K562 treated with DMSO at 1 percent for 4 hours (cell line): ENCODE data around the gene NKX2-8. TPM values are rescaled to one million over a fixed set of nuclear protein-coding genes. Genes with fewer than 3 reads are reported as not detected.

Experiments
- total RNA-seq: library from RNA; unstranded; fragments of 300-600 nt; gene quantifications from 2 replicates; pipeline ENCODE4 v1.2.3, GENCODE V29; 2022; ENCODE audit not compliant: insufficient read depth

NKX2-8 gene
- not detected in 2 replicates for total RNA-seq

GRCh38 chr14:36582011-36582873 is at the start of gene NKX2-8:
NKX2-8 (minus strand) TSS chr14:36582614; CDS start chr14:36582389, 225 bp downstream.

Other genes starting within 250 kb of the NKX2-8 start
- gene NKX2-1, start 62.4 kb downstream of the NKX2-8 start, total RNA-seq, result not detected in 2 replicates
- 1.9 and 3.6 TPM in 2 replicates for gene PAX9, start 79.2 kb upstream of the NKX2-8 start, total RNA-seq